HCT116 (cell line): Measurements from ENCODE around the gene PHF2. TPM values are rescaled to one million over a fixed set of nuclear protein-coding genes. Genes with fewer than 3 reads are reported as not detected.

Experiments
- ATAC-seq: fragments of 200-7000 bp; cut with Tn5 transposase; 2 replicates; pipeline ENCODE4 v1.9.1; 2020; ENCODE audit warnings: mild to moderate bottlenecking, moderate library complexity
- BruUV-seq: library from RNA; stranded (reverse); fragments of 400-500 nt; replicated peaks from 2 replicates; lab custom pipeline; 2021; lab: Mats Ljungman, UMichigan
- CTCF ChIA-PET: fragments of 300-600 bp; sonication (Branson Sonifier 250); formaldehyde crosslinking; loops from one replicate; lab custom pipeline; 2021; ENCODE audit warnings: antibody characterized with exemption; lab: Charles Lee
- POLR2A ChIA-PET: fragments of 300-600, 350-600 bp; sonication (Branson Sonifier 250); formaldehyde crosslinking; loops from one replicate; lab custom pipeline; 2021; ENCODE audit warnings: antibody characterized with exemption; lab: Charles Lee
- RAD21 ChIA-PET, 2 experiments: fragments of 300-600 bp; sonication (Branson Sonifier 250); formaldehyde crosslinking; loops; one replicate each; lab custom pipeline; 2023; ENCODE audit warnings: low total read pairs in 2 of 2; ENCODE audit not compliant: uncharacterized antibody in 2 of 2, unreplicated experiment in 2 of 2, low non-redundant PET in 1 of 2; lab: Charles Lee
- DNase-seq: peaks from one replicate; pipeline ENCODE4 v3.0.0-alpha.2; 2010; ENCODE audit warnings: low read depth, low spot score
- H2AFZ ChIP-seq: fragments of 200-600 bp; shearing (Covaris generic), sonication (generic); 2 replicates; pipeline ENCODE4 v1.6.1; 2017; ENCODE audit warnings: low read depth, mixed run types, mixed read lengths, antibody characterized with exemption, low read length; ENCODE audit not compliant: poor library complexity, severe bottlenecking
- H3K27ac ChIP-seq: 2 replicates; pipeline ENCODE4 v1.5.1; 2012; ENCODE audit warnings: low read depth, low read length
- H3K27me3 ChIP-seq: fragments of 200-600 bp; sonication (generic); 2 replicates; pipeline ENCODE4 v1.6.1; 2016; ENCODE audit warnings: mixed run types, low read length, mixed read lengths; ENCODE audit not compliant: insufficient read depth
- H3K36me3 ChIP-seq, 2 experiments: fragments of 200-500 bp in 1 of 2; fragments of 200-600 bp in 1 of 2; sonication (Bioruptor generic) in 1 of 2; sonication (generic) in 1 of 2; 2 replicates each; pipeline versions ENCODE4 v1.5.1 to v1.6.1; 2014 to 2016; ENCODE audit warnings: low read length in 2 of 2, inconsistent platforms in 1 of 2, mixed read lengths in 1 of 2, mixed run types in 1 of 2; ENCODE audit not compliant: insufficient read depth in 2 of 2, control insufficient read depth in 1 of 2
- H3K4me1 ChIP-seq, 2 experiments: fragments of 200-600 bp in 1 of 2; sonication (generic) in 1 of 2; 2 replicates each; pipeline versions ENCODE4 v1.5.1 to v1.6.1; 2012 to 2017; ENCODE audit warnings: low read length in 2 of 2, inconsistent platforms in 1 of 2, mild to moderate bottlenecking in 1 of 2, mixed read lengths in 1 of 2, mixed run types in 1 of 2, moderate library complexity in 1 of 2; ENCODE audit not compliant: insufficient read depth in 2 of 2, control insufficient read depth in 1 of 2
- H3K4me2 ChIP-seq: fragments of 200-600 bp; sonication (generic); 2 replicates; pipeline ENCODE4 v1.6.1; 2017; ENCODE audit warnings: mixed run types, low read length, mixed read lengths
- H3K4me3 ChIP-seq, 2 experiments: fragments of 200-600 bp in 1 of 2; sonication (generic) in 1 of 2; replicated peaks in 1 of 2; 2 replicates each; pipeline ENCODE4 v1.5.1; 2011 to 2016; ENCODE audit warnings: low read length in 2 of 2, control low read depth in 1 of 2, low read depth in 1 of 2, mild to moderate bottlenecking in 1 of 2, mixed read lengths in 1 of 2, mixed run types in 1 of 2
- H3K79me2 ChIP-seq: fragments of 200-600 bp; sonication (generic); 2 replicates; pipeline ENCODE4 v1.6.1; 2017; ENCODE audit warnings: mild to moderate bottlenecking, mixed run types, low read length, moderate library complexity, mixed read lengths; ENCODE audit not compliant: insufficient read depth
- H3K9ac ChIP-seq: fragments of 200-600 bp; sonication (generic); 2 replicates; pipeline ENCODE4 v1.6.1; 2016; ENCODE audit warnings: low read length, mixed read lengths
- H3K9me2 ChIP-seq: fragments of 200-600 bp; sonication (generic), shearing (Covaris generic); 2 replicates; pipeline ENCODE4 v1.6.1; 2017; ENCODE audit warnings: mixed run types, mild to moderate bottlenecking, moderate library complexity; ENCODE audit not compliant: insufficient read depth
- H3K9me3 ChIP-seq, 2 experiments: fragments of 200-500 bp in 1 of 2; fragments of 200-600 bp in 1 of 2; sonication (Bioruptor generic) in 1 of 2; sonication (generic) in 1 of 2; 2 replicates each; pipeline ENCODE4 v1.6.1; 2014 to 2017; ENCODE audit warnings: low read length in 2 of 2, mixed read lengths in 2 of 2, inconsistent platforms in 1 of 2, low read depth in 1 of 2, mild to moderate bottlenecking in 1 of 2, mixed run types in 1 of 2, moderate library complexity in 1 of 2; ENCODE audit not compliant: control insufficient read depth in 1 of 2, insufficient read depth in 1 of 2
- H4K20me1 ChIP-seq: fragments of 200-600 bp; sonication (generic), shearing (Covaris generic); 2 replicates; pipeline ENCODE4 v1.6.1; 2017; ENCODE audit warnings: mixed run types, mild to moderate bottlenecking, moderate library complexity; ENCODE audit not compliant: insufficient read depth
- REST ChIP-seq: IDR thresholded peaks from 2 replicates; pipeline ENCODE4 v1.6.1; 2012; ENCODE audit warnings: low read depth
- ZNF274 ChIP-seq: fragments of 200-500 bp; sonication (Bioruptor generic); IDR thresholded peaks from 2 replicates; pipeline ENCODE4 v1.6.1; 2014; ENCODE audit warnings: mild to moderate bottlenecking, low read depth, low read length, inconsistent platforms
- intact Hi-C: fragments of 100-400 bp; cut with micrococcal nuclease; formaldehyde crosslinking; loops from 2 replicates; pipeline ENCODE4 v1.10.0; 2022
- total RNA-seq: library from RNA; stranded (reverse); gene quantifications from one replicate; pipeline ENCODE4 v1.2.1, GENCODE V29; 2021; ENCODE audit not compliant: unreplicated experiment

Gene PHF2
- total RNA-seq, 1 experiment from 2014 or later: 20.6 TPM

- no peak for DNase-seq
- no TSS peak for BruUV-seq
- H3K79me2 ChIP-seq: no peaks in the 10 kb centered on the region
- no peak overlapping the region for H3K9ac ChIP-seq
- TF ChIP-seq REST (no peak), ZNF274 (no peak)
- peaks cover 5 to 10% of the 10 kb centered on the region in 2 experiments; a peak in 2 of 4 replicates for H3K36me3 ChIP-seq
- RAD21 ChIA-PET: no interaction called here
- no peak overlapping the region for H3K4me2 ChIP-seq
- H3K27me3 ChIP-seq: no peaks in the 10 kb centered on the region
- peaks cover 0 to 4% of the 10 kb centered on the region in 2 experiments; a peak in 2 of 4 replicates for H3K4me1 ChIP-seq
- H3K9me2 ChIP-seq: no peaks in the 10 kb centered on the region
- no peak for ATAC-seq
- no peaks in the 10 kb centered on the region for H3K9me3 ChIP-seq
- no peaks in the 10 kb centered on the region for H4K20me1 ChIP-seq
- no peak overlapping the region for H3K27ac ChIP-seq
- intact Hi-C loops: no loop called here
- POLR2A ChIA-PET: no interaction called here
- no peak overlapping the region for H2AFZ ChIP-seq
- CTCF ChIA-PET: no interaction called here
- no peak overlapping the region for H3K4me3 ChIP-seq
Measured at GRCh38 chr9:93645149-93645889, 68.9 kb downstream of the PHF2 start.
